HG02840 (cell line): ENCODE measurements around the gene CGN.

Experiments
- ATAC-seq: cut with Tn5 transposase; IDR thresholded peaks from one replicate; pipeline ENCODE4 v1.9.1; 2021; ENCODE audit warnings: mild to moderate bottlenecking, moderate library complexity, moderate number of reproducible peaks; ENCODE audit not compliant: unreplicated experiment, low FRiP score

Gene CGN

DNA sequence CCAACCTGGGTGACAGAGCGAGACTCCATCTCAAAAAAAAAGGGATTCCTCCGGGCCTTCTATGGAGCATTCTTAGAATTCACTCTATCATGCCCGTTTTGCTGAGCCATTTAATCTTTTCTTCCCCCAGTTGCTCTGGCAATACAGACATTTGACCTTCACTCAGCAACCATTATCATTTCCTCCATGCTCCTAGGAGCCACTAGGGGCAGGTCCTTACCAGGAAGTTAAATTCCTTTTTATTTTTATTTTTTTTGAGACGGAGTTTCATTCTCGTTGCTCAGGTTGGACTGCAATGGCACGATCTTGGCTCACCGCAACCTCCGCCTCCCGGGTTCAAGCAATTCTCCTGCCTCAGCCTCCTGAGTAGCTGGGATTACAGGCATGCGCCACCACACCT lies 9.7 kb upstream of the CGN start:
- ATAC-seq, result no peak

DNA sequence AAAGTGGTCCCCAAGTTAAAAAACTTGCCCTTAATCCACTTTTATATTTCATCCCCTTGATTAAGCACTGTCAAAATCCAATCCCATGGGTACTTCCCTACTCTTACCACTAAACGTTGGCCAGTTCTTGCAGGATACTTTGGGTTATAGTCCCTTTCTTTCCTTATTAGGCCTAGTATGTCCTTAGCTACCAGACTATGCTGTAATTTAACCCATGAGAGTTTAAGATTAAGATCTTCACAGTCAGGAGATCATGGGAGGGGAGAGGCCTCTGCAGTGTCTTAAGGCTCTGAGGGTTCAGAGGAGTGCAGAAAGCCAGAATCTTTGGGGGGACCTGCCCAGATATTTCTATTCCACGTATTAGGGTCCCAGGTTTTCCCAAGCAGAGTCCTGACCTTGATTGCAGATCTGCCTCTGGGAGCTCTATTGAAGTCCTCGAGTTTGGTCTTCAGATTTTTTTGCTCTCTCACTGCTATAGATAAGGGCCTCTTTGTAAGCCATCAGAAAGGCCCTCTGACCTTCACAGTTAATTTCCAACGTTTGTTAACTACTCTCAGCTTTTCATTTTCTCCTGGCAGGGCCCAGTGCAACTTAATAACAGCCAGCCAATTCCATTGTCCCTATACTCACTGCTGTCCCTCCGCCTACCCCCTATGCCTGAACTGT lies 9.0 kb upstream of the CGN start:
- ATAC-seq, result no peak

DNA sequence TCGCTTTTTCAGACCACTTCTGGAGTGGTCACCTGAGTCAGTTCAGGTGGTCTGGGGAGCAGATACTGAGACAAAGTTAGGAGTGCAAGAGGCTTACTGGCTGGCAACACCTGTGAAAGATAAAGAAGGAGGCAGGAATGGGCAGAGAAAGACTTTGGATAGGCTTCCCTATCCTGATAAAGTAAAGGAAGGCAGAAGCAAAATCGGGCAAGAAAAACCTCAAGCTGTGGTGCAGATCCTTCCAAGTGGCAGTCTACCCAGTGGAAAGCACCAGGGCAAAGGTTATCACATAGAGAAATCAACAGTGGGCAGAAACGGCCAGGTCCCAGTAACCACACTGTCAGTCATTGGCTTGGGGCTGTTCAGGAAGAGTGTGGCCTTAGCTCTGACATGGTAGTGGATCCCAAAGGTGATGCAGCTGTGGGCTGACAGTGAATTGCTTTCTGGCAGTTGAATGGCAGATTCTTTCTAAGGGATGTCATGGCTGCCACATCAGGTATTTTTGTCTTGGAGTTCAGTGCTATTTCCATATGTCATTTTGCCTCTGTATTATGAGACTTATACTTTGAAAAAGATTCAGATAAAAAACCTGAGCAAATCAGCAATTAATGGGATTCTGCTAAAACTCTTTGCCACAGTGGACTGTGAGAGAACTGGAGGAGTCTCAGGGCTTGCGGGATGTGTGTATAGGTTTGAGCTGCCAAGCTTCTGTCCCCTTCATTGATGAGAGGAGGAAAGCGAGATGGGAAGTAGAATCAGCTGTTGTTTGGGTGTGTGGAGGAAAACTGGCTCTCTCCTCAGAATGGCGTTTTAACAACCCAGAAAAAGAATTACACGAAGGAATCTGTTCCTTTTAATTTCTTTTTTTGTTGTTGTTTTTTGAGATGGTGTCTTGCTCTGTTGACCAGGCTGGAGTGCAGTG lies 8.1 kb upstream of the CGN start:
- ATAC-seq, result no peak

DNA sequence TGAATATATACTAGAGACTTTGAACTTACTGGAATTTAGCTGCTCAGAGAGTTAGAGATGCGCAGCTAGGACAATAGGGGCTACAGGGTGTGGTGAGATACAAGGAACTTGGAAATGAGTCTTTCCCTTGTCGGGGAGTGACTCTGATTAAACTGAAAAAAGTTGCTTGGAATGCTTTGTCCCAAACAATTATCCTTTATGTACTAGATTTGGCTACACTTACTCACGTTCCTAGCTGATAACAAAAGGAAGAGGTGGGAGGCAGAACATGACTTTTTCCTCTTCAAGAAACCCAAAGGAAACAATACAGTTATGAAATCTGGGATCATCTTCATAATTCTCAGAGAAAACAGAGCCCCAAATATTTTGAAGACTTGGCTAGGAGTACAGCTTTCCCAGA lies 6.9 kb upstream of the CGN start:
- ATAC-seq, result no peak

DNA sequence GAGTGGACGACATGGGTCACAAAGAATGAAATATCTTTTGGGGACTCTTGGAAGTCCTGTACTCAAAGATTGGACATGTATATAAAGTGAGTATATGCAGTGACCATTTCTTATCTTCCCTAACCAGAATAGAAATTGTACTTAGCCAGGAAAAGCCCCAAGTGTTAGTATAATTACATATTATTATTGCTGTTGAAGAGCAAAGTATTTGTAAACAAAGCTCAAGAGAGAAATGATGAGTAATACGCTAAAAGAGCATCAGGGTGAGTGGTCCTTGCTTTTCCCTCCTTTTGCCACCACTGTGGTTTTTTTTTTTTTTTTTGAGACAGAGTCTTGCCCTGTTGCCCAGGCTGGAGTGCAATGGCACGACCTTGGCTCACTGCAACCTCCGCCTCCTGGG lies 6.4 kb upstream of the CGN start:
- ATAC-seq, result no peak

DNA sequence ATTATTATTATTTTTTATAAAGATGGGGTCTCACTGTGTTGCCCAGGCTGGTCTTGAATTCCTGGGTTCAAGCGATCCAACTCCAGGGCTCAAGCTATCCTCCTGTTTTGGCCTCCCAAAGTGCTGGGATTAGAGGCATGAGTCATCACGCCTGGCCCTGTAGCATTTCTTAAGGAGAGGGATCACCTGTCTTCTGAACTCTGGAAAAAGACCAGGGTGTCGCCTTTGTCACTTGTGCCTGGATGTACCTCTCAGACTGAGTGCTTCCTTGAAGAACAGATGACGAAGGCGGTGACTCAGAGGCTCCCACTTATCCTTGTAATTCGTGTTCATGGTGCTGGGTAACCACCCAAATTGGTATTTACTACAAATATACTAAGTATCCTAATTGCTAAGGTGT lies 2.4 kb upstream of the CGN start:
- no peak for ATAC-seq

DNA sequence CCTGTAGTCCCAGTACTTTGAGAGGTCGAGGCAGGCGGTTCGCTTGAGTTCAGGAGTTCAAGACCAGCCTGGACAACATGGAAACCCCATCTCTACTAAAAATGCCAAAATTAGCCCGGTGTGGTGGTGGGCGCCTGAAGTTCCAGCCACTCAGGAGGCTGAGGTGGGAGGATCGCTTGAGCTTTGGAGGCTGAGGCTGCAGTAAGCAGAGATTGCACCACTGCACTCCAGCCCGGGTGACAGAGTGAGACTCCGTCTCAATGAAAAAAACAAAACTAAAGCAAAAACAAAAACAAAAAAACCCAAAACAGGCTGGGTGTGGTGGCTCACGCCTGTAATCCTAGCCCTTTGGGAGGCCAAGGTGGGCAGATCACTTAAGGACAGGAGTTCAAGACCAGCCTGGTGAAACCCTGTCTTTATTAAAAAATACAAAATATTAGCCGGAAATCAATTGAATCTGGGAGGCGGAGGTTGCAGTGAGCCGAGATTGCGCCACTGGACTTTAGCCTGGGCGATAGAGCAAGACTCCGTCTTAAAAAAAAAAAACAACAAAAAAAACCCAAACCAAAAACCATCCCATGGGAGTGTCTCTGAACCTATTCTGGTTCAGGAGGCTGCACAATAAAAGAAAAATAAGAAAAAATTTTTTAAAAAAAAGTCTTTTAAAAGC lies 1.7 kb upstream of the CGN start:
- ATAC-seq, result no peak

DNA sequence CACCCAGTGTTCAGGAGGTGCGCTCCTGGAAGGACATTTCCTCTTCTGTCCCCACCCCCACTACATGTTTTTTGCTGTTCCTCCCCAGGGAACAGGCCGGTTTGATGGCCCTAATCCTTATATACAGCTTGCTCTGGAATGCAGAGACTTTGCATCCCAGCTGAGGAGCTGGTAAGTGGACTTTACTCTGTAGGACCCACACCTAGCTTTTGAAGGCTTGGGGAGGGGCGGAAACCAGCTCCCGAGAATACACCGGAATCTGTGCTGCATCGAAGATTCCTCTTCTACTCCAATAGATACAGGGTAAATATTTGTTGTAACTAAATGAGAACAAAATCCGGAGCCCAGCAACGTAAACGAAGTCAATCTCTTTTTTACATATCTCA lies 1.2 kb upstream of the CGN start:
- no peak for ATAC-seq

DNA sequence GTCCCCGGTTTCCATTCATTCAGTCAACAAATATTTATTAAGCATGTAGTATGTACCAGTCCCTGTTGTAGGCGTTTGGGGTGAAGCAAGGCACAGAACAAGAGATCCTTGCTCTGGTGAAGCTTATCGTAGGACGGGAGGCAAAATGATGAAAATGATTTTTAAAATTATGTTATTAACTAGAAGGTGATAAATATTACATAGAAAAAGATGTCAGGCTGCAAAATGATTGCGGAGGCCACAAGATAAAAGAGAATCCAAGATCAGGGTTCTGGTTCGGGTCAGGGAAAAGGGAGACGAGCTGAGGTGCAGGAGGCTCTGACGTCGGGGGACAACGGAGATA lies 602 bp upstream of the CGN start:
- no peak for ATAC-seq

DNA sequence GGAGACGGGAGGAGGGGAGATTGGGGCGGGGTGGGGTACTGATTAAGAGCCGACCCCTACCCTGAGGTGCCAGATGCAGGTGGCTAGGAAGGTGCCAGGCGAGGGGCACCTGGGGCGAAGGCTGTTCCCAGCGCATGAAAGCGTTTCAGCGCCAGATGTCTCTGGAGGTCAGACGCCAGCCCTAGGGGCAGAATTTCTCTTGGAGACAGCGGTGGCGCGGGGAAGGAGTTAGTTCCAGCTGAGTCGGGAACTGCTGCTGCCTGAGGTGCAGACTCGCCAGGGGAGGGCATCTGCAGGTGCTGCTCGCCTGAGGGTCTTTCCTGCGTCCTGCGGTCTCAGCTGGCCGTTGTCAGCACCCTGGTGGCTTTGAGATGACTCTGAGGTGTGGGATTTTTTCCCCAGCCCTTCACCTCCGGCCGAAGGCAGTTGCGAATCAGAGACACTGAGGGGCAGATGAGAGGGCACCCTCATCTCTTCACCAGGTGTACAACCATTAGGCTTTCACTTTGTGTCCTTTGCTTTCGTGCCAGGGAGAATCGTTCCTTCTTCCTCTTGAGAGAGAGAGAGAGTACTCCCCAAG lies 539 bp downstream of the CGN start:
- peak; percentile 21 for ATAC-seq

DNA sequence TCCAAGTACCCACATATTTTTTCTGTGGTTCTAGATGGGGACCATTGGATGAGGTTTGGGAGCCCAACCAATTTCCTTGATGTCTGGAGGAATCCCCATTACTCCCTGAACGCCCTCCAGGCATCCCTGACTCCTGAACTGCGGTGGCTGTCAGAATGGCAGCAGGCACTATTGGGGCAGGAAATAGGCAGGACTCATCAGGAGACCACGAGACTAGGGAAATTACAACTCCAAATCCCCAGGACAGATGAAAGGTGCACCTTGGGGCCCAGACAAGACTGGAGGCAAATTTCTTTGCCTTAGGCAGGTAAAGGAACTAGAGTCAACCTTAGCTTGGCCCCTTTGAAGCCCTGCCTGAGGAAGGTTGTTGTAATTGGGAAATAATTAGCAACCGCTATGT lies 1.1 kb downstream of the CGN start:
- no peak for ATAC-seq

DNA sequence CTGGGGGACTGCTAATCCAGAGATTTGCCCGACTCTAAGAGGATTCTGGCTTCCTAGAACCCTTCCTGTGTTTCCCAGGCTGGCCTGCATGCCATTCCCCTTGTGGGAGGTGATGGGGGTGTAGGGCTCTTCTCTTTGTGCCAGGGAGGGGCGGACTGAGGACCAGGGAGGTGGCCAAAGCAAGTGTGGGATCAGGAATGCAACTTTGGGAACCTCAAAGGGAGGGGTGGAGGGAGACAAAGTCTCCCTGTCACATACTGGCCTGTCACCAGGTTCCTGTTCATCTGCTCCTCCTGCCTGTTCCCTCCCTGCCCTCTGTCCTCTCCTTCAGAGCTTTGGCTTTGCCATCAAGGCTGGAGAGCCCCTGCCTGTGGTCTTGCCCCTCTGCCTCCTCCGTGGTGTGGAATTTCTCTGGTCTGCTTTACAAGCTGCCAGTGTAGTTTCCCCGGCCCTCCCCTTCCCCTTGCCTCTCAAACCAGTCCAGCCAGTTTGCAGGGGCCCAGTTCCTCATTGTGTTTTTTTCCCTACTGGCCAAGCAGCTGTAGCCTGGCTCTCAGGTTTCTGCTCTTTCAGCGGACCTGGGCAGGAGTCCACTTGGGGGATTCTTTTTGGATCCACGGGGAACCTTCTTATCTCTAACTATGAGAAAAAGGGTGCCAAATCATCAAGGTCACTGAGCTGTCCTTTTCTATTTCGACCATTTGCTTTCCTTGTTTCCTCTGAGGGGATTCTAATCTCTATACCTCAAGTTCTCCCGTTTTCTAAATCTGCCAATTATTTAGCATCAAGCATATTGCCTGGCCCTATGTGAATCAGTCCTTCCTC lies 1.8 kb downstream of the CGN start:
- ATAC-seq, result no peak

DNA sequence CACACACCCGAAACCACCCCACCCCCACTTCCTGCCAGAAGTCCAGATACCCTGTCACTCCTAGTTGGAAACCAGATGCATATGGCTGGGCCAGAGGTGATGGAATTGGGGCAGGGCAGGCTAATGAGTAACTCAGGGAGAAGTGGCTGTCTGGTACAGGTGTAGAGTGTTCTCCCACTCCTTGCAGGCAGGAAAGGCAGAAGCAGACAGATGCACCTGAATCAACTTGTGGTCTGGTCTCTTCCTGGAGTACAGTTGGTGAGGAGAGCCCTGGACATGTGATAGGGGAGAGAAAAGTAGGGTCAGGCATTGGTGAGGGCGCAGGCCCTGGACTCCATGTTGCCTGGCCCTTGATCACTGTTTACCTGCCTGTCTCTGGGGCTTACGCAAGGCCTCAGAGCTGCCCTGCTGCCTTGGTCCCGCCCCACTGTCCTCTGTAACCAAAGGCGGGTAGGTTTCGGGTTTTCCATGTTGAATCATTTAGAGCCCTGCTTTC lies 2.5 kb downstream of the CGN start:
- no peak for ATAC-seq

DNA sequence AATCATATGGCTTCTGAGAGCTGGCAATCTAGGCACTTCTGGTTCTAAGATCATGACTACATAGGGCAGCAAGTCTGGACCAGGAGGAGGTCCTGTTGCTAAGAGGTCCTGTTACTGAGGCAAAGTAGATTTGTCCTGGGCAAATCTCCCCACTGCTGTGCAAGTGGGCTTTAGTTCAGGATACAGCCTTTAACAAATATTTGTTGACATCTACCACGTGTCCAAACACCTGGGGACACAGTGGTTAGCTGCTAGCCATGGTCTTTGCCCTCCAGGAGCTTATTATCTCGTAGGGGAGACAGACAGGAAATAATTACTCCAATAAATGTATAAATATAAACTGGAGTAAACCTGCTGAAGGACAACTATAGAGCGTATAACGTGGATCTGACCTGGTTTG lies 3.2 kb downstream of the CGN start:
- ATAC-seq, result no peak

DNA sequence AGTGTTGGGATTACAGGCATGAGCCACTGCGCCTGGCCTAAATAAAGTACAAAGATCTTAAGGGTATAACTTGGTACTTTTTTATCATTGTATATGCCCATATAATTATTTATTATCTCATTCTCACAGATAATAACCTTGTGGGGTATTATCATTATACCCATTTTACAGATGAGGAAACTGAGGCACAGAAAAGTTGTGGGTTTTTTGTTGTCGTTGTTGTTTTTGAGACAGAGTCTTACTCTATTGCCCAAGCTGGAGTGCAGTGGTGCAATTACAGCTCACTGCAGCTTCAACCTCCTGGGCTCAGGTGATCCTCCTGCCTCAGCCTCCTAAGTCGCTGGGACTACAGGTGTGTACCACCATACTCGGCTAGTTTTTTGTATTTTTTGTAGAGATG lies 4.1 kb downstream of the CGN start:
- ATAC-seq, result no peak

DNA sequence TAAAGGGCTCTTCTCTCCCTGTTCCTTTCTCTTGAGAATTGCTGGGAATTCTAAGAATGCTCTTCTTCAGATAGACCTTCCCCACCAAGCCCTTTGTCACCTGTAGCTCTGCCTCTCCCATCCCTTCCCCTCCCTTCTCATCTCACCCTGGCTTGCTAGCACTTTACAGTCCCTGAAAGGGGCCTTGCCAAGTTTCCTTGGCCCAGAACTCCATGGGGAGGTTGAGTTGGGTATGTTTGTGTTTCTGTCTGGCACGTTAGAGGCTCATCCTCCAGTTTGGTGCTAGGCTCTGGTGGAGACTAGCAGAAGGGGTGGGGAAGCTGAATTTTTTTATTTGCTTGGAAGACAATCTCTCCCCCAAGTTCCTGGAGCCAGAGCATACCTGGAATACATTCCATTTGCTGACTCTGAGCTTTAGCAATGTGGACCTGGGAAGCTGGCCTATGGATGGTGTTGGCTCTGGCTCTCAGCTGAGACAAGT lies 4.9 kb downstream of the CGN start:
- no peak for ATAC-seq

DNA sequence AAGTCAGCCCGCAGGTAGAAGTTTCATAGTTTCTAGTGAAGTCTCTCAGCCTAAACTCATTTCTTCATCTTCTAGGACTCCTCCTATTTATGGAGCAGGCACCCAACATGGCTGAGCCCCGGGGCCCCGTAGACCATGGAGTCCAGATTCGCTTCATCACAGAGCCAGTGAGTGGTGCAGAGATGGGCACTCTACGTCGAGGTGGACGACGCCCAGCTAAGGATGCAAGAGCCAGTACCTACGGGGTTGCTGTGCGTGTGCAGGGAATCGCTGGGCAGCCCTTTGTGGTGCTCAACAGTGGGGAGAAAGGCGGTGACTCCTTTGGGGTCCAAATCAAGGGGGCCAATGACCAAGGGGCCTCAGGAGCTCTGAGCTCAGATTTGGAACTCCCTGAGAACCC lies 7.2 kb downstream of the CGN start:
- ATAC-seq, result no peak

DNA sequence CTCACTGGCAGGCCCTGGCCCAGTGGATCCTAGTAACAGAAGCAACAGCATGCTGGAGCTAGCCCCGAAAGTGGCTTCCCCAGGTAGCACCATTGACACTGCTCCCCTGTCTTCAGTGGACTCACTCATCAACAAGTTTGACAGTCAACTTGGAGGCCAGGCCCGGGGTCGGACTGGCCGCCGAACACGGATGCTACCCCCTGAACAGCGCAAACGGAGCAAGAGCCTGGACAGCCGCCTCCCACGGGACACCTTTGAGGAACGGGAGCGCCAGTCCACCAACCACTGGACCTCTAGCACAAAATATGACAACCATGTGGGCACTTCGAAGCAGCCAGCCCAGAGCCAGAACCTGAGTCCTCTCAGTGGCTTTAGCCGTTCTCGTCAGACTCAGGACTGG lies 7.7 kb downstream of the CGN start:
- ATAC-seq, result no peak

DNA sequence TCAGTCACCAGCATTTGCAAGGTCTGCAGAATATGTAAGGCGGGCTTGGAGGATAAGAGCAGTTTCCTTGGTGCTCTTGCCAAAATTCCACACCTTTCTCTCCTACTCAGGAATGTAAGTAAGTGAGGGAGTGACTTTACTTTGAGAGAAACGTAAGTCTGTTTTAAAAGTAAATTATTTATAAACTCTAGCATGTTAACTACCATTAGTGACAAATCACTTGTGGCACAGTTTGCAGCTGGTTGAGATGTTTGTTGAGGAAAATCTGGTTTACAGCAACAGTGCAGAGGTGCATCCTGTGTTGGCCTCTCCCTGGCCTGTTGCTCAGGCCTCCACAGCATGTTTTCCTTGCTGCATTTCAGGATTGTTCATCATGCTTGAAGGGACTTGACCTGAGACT lies 8.5 kb downstream of the CGN start:
- no peak for ATAC-seq

DNA sequence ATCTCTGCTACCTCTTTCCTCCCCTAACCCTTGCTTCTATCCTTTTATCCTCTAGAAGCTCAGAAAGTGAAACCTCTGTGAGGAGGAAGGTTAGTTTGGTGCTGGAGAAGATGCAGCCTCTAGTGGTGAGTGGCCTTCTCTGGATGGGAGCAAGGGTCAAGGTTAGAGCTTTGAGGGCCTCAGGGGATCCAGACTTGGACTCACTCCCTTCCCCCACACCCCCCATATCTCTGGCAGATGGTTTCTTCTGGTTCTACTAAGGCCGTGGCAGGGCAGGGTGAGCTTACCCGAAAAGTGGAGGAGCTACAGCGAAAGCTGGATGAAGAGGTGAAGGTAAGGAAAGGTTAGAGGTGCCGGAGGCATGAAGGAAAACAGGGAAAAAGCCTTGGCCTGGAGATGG lies 9.2 kb downstream of the CGN start:
- no peak for ATAC-seq
